VCaP (cell line): ENCODE results near the gene DAW1.
A peak's percentile ranks its signal among the peaks of the same experiment; 100 is the strongest.

Experiments
- H3K27ac ChIP-seq: fragments of 450-650 bp; 2 replicates; pipeline ENCODE4 v1.5.1; 2017
- TF ChIP-seq, protein P1 (sequence below): fragments of 450-650 bp; conservative IDR thresholded peaks from 2 replicates; pipeline ENCODE4 v1.5.1; 2017; ENCODE audit warnings: mild to moderate bottlenecking, moderate library complexity

DAW1 gene

DNA sequence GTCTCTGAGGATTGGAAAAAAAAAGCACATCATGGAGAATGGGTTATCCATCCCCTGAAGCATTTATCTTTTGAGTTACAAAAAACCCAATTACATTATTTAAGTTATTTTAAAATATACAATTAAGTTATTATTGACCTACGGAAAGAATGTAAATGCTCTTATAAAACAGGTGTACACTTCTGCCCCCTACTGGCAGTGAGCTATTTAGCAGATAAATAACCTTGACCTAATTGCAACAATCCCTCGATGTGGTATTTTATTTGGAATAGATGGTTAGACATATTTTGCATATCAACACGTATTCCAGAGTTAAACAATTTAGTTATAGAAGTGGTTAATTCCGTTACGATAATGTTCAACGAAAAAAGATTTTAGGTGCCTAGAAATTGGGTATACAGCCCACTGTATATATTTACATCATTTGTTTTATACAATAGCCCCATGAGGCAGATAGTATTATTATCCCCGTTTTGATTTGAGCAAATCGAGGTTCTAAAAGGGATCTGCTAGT, 9.1 kb upstream of the DAW1 start:
- H3K27ac ChIP-seq: no peak overlapping the region
- TF ChIP-seq, protein P1, sequence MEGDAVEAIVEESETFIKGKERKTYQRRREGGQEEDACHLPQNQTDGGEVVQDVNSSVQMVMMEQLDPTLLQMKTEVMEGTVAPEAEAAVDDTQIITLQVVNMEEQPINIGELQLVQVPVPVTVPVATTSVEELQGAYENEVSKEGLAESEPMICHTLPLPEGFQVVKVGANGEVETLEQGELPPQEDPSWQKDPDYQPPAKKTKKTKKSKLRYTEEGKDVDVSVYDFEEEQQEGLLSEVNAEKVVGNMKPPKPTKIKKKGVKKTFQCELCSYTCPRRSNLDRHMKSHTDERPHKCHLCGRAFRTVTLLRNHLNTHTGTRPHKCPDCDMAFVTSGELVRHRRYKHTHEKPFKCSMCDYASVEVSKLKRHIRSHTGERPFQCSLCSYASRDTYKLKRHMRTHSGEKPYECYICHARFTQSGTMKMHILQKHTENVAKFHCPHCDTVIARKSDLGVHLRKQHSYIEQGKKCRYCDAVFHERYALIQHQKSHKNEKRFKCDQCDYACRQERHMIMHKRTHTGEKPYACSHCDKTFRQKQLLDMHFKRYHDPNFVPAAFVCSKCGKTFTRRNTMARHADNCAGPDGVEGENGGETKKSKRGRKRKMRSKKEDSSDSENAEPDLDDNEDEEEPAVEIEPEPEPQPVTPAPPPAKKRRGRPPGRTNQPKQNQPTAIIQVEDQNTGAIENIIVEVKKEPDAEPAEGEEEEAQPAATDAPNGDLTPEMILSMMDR: peak; percentile 83

DNA sequence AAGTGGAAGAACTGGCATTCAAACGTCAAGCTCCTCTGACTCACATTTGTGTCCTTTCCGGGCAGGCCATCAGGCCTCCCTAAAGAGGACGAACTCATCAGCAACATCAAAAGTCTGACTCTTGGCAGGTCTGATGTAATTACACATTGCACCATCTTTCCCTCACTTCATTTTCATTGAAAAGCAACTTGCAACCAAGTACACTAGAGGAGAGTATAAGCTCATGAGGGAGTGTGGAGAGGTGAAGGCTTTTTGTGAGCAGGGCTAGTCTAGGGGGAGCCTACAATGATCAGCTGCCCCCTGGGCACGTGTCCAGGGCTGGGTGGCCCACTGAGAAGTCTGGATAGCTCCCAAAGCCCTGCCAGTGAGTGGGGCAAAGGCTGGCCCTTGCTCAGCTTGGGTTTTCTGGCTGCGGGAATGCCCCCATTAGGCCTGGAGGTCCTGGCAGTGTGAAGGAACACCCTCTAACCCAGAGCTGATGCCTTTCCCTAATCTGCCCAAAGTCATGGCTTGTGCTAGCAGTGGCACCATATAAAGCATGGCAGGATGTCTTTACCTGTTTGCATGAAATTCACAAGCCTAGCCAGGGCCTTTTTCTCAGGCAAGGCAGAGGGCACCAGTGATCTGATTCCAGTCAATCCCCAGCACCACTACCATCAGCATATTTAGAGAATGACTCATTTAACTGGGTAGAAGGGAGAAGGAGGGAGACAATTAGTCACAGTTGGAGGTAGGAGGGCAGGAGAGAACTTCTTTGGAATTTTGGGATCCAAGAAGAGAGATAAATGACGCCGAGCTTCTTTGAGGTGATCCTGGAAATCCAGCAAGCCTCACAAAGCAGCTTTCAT, 8.5 kb upstream of the DAW1 start:
- no peak overlapping the region for H3K27ac ChIP-seq

DNA sequence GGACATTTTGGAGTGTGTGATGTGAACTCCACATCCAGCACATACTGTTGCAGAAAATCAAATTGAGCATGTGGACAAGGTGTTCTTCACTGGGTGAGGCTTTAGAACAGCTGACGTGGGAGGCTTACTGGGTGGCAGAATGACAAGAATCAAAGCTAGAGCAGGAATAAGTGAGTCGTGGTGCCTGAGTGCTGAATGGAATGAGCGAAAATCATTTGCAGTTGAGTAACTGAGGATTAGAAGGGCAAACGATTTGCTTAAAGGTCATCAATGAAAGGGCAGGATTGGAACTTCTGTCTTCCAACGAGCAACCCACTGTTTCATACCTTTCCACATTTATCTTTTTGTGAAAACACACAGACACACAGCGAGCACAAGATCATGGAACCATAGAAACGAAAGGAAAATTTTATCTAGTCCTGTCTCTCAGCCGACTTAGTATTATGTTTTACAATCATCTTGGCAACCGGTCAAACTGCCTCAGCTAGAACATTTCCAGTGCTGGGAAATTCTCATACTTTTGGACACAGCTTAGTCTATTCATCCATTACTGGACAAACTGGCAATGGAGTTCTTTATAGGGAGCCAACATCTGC, 7.2 kb upstream of the DAW1 start:
- H3K27ac ChIP-seq: no peak overlapping the region
- TF ChIP-seq, protein P1: no peak

More for the DNA sequence above, 8.5 kb upstream of the DAW1 start:
- TF ChIP-seq, protein P1: no peak

DNA sequence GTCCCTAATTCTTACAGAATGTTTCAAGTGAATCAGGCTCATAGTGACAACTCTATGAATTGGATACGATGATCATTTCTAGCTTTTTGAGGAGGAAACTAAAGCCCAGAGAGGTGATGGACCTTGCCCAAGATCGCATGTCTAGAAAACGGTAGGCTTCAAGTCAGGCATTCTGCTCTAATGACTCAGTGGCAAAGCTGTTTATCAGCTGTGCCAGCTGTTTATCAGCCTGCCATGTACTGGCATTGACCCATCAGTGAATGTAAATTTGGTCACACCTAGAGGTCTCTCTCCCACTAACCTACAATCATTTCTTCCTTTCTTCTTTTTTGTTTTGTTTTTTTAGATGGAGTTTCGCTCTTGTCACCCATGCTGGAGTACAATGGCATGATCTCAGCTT, 6.1 kb upstream of the DAW1 start:
- no peak overlapping the region for H3K27ac ChIP-seq
- TF ChIP-seq, protein P1: no peak

DNA sequence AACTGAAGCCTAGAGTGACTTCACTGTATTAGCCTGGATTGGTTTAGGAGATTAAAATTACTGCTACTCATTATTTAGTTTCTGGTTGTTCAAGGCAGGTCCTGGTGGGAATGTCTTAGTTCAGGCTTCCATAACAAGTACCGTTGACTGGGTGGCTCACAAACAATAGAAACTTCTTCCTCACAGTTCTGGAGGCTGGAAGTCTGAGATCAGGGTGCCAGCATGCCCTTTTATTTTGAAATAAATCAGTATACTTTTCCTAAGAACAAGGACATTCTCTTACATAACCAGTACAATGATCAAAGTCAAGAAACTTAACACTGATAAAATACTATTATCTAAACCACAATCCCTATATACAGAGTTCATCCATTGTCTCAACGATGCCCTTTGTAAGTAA, 4.0 kb upstream of the DAW1 start:
- TF ChIP-seq, protein P1: no peak
- H3K27ac ChIP-seq: no peak overlapping the region

DNA sequence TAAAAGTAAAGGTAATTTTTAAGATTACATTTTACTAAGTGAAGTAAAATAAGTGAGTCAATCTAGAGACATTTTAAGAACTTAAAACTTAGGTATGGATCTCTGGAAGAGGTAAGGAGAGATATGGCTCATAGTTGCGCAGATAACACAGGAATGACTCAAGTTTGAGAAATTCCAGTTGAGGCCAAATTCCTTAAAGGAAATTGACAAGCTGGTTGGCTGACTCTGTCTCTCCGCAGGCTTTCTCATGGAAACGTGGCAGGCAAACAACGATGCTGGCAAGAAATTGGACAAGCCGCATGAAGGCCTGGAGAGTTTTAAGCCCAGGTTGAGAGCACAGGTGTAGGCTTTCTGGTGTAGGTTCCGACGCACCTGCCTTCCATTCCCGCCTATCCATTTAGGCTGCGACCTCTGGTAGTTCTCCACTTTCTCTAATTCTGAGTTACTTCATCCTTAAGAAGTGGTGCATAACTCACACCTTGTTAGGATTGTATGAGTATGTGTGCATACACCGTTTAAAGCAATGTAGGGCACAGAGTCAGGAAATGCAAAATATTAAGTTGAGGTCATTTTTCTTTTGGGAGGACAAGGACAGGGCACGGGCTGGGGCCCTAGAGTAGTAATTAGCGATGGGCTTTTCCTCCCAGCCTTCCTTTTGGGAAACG, 589 bp upstream of the DAW1 start:
- H3K27ac ChIP-seq: no peak overlapping the region
- TF ChIP-seq, protein P1: no peak

DNA sequence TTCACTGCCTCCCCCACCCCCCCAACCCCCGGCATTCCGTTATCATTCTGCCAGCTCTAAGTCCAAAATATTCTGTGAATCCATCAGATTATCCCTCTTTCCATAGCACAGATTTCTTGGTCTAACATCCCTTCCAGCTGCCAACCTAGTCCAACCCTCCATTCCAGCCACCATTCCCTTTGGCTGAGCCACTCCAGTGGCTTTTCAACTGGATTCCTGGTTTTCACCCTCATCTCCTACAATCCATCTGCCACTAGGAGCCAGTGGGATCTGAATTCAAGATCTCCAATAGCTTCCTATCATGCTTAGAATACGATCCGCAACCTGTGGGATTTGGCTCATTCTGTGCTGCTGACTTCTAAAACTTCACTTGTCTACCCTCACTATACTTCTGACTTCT, 1.2 kb downstream of the DAW1 start:
- no peak overlapping the region for H3K27ac ChIP-seq
- TF ChIP-seq, protein P1: no peak
